HCT116 (cell line): ENCODE results near the gene ZMYND10. TPM values are rescaled to one million over a fixed set of nuclear protein-coding genes. Genes with fewer than 3 reads are reported as not detected.

Source experiments
- ATAC-seq: fragments of 200-7000 bp; cut with Tn5 transposase; 2 replicates; pipeline ENCODE4 v1.9.1; 2020; ENCODE audit warnings: mild to moderate bottlenecking, moderate library complexity
- BruUV-seq: library from RNA; stranded (reverse); fragments of 400-500 nt; replicated peaks from 2 replicates; lab custom pipeline; 2021; lab: Mats Ljungman, UMichigan
- CTCF ChIA-PET: fragments of 300-600 bp; sonication (Branson Sonifier 250); formaldehyde crosslinking; loops from one replicate; lab custom pipeline; 2021; ENCODE audit warnings: antibody characterized with exemption; lab: Charles Lee
- POLR2A ChIA-PET: fragments of 300-600, 350-600 bp; sonication (Branson Sonifier 250); formaldehyde crosslinking; loops from one replicate; lab custom pipeline; 2021; ENCODE audit warnings: antibody characterized with exemption; lab: Charles Lee
- RAD21 ChIA-PET, 2 experiments: fragments of 300-600 bp; sonication (Branson Sonifier 250); formaldehyde crosslinking; loops; one replicate each; lab custom pipeline; 2023; ENCODE audit warnings: low total read pairs in 2 of 2; ENCODE audit not compliant: uncharacterized antibody in 2 of 2, unreplicated experiment in 2 of 2, low non-redundant PET in 1 of 2; lab: Charles Lee
- DNase-seq: peaks from one replicate; pipeline ENCODE4 v3.0.0-alpha.2; 2010; ENCODE audit warnings: low read depth, low spot score
- H2AFZ ChIP-seq: fragments of 200-600 bp; shearing (Covaris generic), sonication (generic); 2 replicates; pipeline ENCODE4 v1.6.1; 2017; ENCODE audit warnings: low read depth, mixed run types, mixed read lengths, antibody characterized with exemption, low read length; ENCODE audit not compliant: poor library complexity, severe bottlenecking
- H3K27ac ChIP-seq: 2 replicates; pipeline ENCODE4 v1.5.1; 2012; ENCODE audit warnings: low read depth, low read length
- H3K27me3 ChIP-seq: fragments of 200-600 bp; sonication (generic); 2 replicates; pipeline ENCODE4 v1.6.1; 2016; ENCODE audit warnings: mixed run types, low read length, mixed read lengths; ENCODE audit not compliant: insufficient read depth
- H3K36me3 ChIP-seq, 2 experiments: fragments of 200-500 bp in 1 of 2; fragments of 200-600 bp in 1 of 2; sonication (Bioruptor generic) in 1 of 2; sonication (generic) in 1 of 2; 2 replicates each; pipeline versions ENCODE4 v1.5.1 to v1.6.1; 2014 to 2016; ENCODE audit warnings: low read length in 2 of 2, inconsistent platforms in 1 of 2, mixed read lengths in 1 of 2, mixed run types in 1 of 2; ENCODE audit not compliant: insufficient read depth in 2 of 2, control insufficient read depth in 1 of 2
- H3K4me1 ChIP-seq, 2 experiments: fragments of 200-600 bp in 1 of 2; sonication (generic) in 1 of 2; 2 replicates each; pipeline versions ENCODE4 v1.5.1 to v1.6.1; 2012 to 2017; ENCODE audit warnings: low read length in 2 of 2, inconsistent platforms in 1 of 2, mild to moderate bottlenecking in 1 of 2, mixed read lengths in 1 of 2, mixed run types in 1 of 2, moderate library complexity in 1 of 2; ENCODE audit not compliant: insufficient read depth in 2 of 2, control insufficient read depth in 1 of 2
- H3K4me2 ChIP-seq: fragments of 200-600 bp; sonication (generic); 2 replicates; pipeline ENCODE4 v1.6.1; 2017; ENCODE audit warnings: mixed run types, low read length, mixed read lengths
- H3K4me3 ChIP-seq, 2 experiments: fragments of 200-600 bp in 1 of 2; sonication (generic) in 1 of 2; replicated peaks in 1 of 2; 2 replicates each; pipeline ENCODE4 v1.5.1; 2011 to 2016; ENCODE audit warnings: low read length in 2 of 2, control low read depth in 1 of 2, low read depth in 1 of 2, mild to moderate bottlenecking in 1 of 2, mixed read lengths in 1 of 2, mixed run types in 1 of 2
- H3K79me2 ChIP-seq: fragments of 200-600 bp; sonication (generic); 2 replicates; pipeline ENCODE4 v1.6.1; 2017; ENCODE audit warnings: mild to moderate bottlenecking, mixed run types, low read length, moderate library complexity, mixed read lengths; ENCODE audit not compliant: insufficient read depth
- H3K9ac ChIP-seq: fragments of 200-600 bp; sonication (generic); 2 replicates; pipeline ENCODE4 v1.6.1; 2016; ENCODE audit warnings: low read length, mixed read lengths
- H3K9me2 ChIP-seq: fragments of 200-600 bp; sonication (generic), shearing (Covaris generic); 2 replicates; pipeline ENCODE4 v1.6.1; 2017; ENCODE audit warnings: mixed run types, mild to moderate bottlenecking, moderate library complexity; ENCODE audit not compliant: insufficient read depth
- H3K9me3 ChIP-seq, 2 experiments: fragments of 200-500 bp in 1 of 2; fragments of 200-600 bp in 1 of 2; sonication (Bioruptor generic) in 1 of 2; sonication (generic) in 1 of 2; 2 replicates each; pipeline ENCODE4 v1.6.1; 2014 to 2017; ENCODE audit warnings: low read length in 2 of 2, mixed read lengths in 2 of 2, inconsistent platforms in 1 of 2, low read depth in 1 of 2, mild to moderate bottlenecking in 1 of 2, mixed run types in 1 of 2, moderate library complexity in 1 of 2; ENCODE audit not compliant: control insufficient read depth in 1 of 2, insufficient read depth in 1 of 2
- H4K20me1 ChIP-seq: fragments of 200-600 bp; sonication (generic), shearing (Covaris generic); 2 replicates; pipeline ENCODE4 v1.6.1; 2017; ENCODE audit warnings: mixed run types, mild to moderate bottlenecking, moderate library complexity; ENCODE audit not compliant: insufficient read depth
- CEBPB ChIP-seq: IDR thresholded peaks from 2 replicates; pipeline ENCODE4 v1.6.1; 2012; ENCODE audit warnings: low read depth
- EZH2phosphoT487 ChIP-seq: fragments of 200-600 bp; IDR thresholded peaks from 2 replicates; pipeline ENCODE4 v1.6.1; 2018; ENCODE audit warnings: antibody characterized with exemption, borderline replicate concordance
- SP1 ChIP-seq: IDR thresholded peaks from 2 replicates; pipeline ENCODE4 v1.6.1; 2012; ENCODE audit warnings: low read depth
- ZNF274 ChIP-seq: fragments of 200-500 bp; sonication (Bioruptor generic); IDR thresholded peaks from 2 replicates; pipeline ENCODE4 v1.6.1; 2014; ENCODE audit warnings: mild to moderate bottlenecking, low read depth, low read length, inconsistent platforms
- intact Hi-C: fragments of 100-400 bp; cut with micrococcal nuclease; formaldehyde crosslinking; loops from 2 replicates; pipeline ENCODE4 v1.10.0; 2022
- total RNA-seq: library from RNA; stranded (reverse); gene quantifications from one replicate; pipeline ENCODE4 v1.2.1, GENCODE V29; 2021; ENCODE audit not compliant: unreplicated experiment

The ZMYND10 gene
- total RNA-seq, 1 experiment from 2014 or later: 3.3 TPM

DNA sequence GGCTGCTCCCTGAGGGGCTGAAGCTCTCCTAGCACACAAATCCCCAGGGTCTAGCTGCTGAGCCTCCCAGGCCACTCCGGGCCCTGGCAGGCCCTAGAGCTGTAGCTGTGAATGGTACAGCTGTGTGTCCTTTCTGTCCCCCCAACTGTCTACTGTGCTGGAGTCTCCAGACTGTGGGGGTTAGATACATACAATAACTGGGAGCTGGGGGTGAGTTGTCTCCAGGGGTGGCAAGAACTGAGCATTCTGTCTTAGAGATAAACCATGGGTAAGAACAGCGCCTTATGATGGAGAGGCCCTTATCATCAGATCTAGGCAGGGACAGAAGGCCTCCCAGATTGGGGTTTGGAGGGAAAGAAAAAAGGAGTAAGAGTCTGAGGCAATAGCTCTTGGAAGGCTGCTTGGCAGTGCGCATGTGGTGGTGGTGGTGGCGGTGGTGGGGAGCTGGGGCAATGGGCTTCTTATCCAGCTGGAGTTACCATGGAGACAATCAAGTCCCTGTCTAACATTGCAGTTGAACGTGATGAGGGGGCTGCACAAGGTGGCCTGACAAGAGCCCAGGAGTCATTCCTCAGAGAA is 8.7 kb upstream of the ZMYND10 start:
- no peaks in the 10 kb centered on the region for H3K9me3 ChIP-seq
- H3K9ac ChIP-seq: no peak overlapping the region
- H3K79me2 ChIP-seq: peaks cover 62% of the 10 kb centered on the region
- no peak overlapping the region for H2AFZ ChIP-seq
- ChIA-PET POLR2A (interaction anchor here (1.1 kb wide), 1 partner anchor 17 kb away, joined by 3 read pairs; no protein-coding TSS in a partner anchor), CTCF (interaction anchor here (2.0 kb wide), 1 partner anchor 17 kb away, joined by 8 read pairs; no protein-coding TSS in a partner anchor), RAD21 (no interaction called here)
- BruUV-seq: no TSS peak
- H4K20me1 ChIP-seq: no peaks in the 10 kb centered on the region
- peaks cover 14 to 31% of the 10 kb centered on the region in 2 experiments; a peak in 3 of 4 replicates for H3K36me3 ChIP-seq
- no peak overlapping the region for H3K27ac ChIP-seq
- H3K4me3 ChIP-seq: no peak overlapping the region
- peaks cover 12 to 52% of the 10 kb centered on the region in 2 experiments; a peak in 3 of 4 replicates for H3K4me1 ChIP-seq
- H3K27me3 ChIP-seq: no peaks in the 10 kb centered on the region
- no peak for DNase-seq
- TF ChIP-seq EZH2phosphoT487 (no peak), ZNF274 (no peak), SP1 (no peak)
- intact Hi-C loops: loop anchor here (10.0 kb wide), 1 partner anchor 1031 kb away; the partner anchor contains the start of gene MANF
- no peak overlapping the region for H3K4me2 ChIP-seq
- ATAC-seq: no peak
- H3K9me2 ChIP-seq: no peaks in the 10 kb centered on the region

DNA sequence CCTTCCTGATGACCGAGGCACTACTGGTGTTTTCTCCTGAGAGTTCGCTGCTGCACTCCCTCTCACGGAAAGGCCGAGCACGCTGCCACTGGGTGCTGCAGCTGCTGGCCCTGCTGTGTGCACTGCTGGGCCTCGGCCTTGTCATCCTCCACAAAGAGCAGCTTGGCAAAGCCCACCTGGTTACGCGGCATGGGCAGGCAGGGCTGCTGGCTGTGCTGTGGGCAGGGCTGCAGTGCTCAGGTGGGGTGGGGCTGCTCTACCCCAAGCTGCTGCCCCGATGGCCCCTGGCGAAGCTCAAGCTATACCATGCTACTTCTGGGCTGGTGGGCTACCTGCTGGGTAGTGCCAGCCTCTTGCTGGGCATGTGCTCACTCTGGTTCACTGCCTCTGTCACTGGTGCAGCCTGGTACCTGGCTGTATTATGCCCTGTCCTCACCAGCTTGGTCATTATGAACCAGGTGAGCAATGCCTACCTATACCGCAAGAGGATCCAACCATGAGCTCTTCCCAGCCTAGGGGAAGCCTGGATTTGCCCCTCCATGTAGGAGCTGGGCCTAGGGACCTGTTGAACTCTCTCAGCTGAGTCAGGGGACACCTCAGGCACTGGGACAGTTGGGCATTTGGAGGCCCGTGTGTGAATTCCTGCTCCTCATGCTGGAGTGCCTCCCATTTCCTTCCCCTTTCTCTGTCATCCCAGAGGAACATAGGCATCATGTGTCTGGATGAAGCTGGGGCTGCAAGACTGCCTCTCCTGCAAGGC is 7.9 kb upstream of the ZMYND10 start:
- no peak overlapping the region for H3K9ac ChIP-seq
- no peak overlapping the region for H3K4me3 ChIP-seq
- BruUV-seq: no TSS peak
- no peak overlapping the region for H3K4me2 ChIP-seq
- H3K27ac ChIP-seq: peak overlapping the region; percentile 21; the same call in 1 of the 2 replicates
- no peaks in the 10 kb centered on the region for H4K20me1 ChIP-seq
- no peaks in the 10 kb centered on the region for H3K9me2 ChIP-seq
- ChIA-PET RAD21 (no interaction called here), POLR2A (interaction anchor here (1.1 kb wide), 1 partner anchor 16 kb away, joined by 3 read pairs; no protein-coding TSS in a partner anchor), CTCF (interaction anchor here (1.0 to 2.0 kb wide), 5 partner anchors 12 to 189 kb away, joined by 3 to 8 read pairs (median 3); no protein-coding TSS in a partner anchor)
- H2AFZ ChIP-seq: no peak overlapping the region
- H3K79me2 ChIP-seq: peaks cover 53% of the 10 kb centered on the region
- H3K9me3 ChIP-seq: no peaks in the 10 kb centered on the region
- TF ChIP-seq CEBPB: no peak
- no peak for DNase-seq
- no peak for ATAC-seq
- peaks cover 12 to 44% of the 10 kb centered on the region in 2 experiments; a peak in 3 of 4 replicates for H3K4me1 ChIP-seq
- no peaks in the 10 kb centered on the region for H3K27me3 ChIP-seq
- peaks cover 14 to 32% of the 10 kb centered on the region in 2 experiments; a peak in 3 of 4 replicates for H3K36me3 ChIP-seq
- intact Hi-C loops: loop anchor here (10.0 kb wide), 1 partner anchor 1031 kb away; the partner anchor contains the start of gene MANF
